Measurements from ENCODE around the gene CLNS1A.
A peak's percentile ranks its signal among the peaks of the same experiment; 100 is the strongest.
"Not testable (repeated sequence)": the region's sequence is repeated elsewhere in the genome, so short reads cannot be mapped to it uniquely, and the experiment has no call there.

Gene CLNS1A, protein sequence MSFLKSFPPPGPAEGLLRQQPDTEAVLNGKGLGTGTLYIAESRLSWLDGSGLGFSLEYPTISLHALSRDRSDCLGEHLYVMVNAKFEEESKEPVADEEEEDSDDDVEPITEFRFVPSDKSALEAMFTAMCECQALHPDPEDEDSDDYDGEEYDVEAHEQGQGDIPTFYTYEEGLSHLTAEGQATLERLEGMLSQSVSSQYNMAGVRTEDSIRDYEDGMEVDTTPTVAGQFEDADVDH

GRCh38 chr11:77637345-77638165 is at the start of gene CLNS1A:
CLNS1A (minus strand) TSS chr11:77637794; CDS start chr11:77637714, 80 bp downstream.
- peak; percentile 72 for DNase-seq

DNA sequence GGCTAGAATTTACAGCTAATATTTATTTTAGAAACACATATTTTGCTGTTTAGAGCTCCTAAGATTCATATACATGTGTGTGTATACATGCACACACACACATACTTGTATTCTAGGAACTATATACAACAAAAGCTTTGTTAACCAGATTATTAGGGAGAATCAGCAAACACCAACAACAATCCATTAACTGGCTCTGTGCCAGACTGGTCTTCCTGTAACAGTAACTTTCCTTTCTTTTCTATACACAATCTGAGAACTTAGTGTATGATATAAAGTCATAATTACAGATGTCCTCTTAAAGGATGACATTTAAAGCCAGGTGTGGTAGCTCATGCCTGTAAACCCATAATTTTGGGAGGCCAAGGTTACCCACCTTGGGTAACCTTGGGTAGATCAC is 49.5 kb upstream of the CLNS1A start:
- DNase-seq = no peak

DNA sequence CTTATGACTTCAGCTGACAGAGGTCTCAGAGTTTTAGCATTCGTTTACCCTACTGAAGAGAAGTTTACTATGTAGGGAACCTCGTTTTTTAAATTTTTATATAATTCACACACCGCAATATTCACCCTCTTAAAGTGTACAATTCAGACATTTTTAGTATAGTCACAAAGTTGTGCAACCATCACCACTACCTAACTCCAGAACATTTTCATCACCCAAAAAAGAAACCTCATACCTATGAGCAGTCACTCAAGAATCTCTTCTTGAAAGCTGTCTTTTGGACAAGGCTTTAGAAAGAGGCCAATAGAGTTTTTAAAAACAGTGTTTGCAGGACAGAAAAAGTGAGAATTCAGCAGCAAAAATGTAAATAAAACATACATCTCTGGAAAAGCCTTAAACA is 39.5 kb upstream of the CLNS1A start:
- DNase-seq = no peak

DNA sequence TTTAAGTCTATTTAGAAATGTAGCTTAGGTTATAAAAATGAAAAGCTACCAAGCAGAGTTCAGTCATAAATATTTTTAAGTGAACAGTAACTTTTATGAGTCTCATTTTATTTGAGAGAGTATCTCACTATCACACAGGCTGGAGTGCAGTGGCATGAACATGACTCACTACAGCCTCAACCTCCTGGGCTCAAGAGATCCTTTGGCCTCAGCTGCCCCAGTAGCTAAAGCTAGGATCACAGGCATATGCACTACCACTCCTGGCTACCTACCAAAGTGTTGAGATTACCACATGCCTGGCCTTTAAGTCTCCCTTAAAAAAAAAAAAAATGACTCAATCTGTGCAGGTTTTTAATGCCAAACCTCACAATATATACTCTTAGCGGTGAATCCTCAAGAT is 34.7 kb upstream of the CLNS1A start:
- no peak for DNase-seq

GRCh38 chr11:77669848-77670511 is 32.4 kb upstream of the CLNS1A start:
- no peak for DNase-seq

DNA sequence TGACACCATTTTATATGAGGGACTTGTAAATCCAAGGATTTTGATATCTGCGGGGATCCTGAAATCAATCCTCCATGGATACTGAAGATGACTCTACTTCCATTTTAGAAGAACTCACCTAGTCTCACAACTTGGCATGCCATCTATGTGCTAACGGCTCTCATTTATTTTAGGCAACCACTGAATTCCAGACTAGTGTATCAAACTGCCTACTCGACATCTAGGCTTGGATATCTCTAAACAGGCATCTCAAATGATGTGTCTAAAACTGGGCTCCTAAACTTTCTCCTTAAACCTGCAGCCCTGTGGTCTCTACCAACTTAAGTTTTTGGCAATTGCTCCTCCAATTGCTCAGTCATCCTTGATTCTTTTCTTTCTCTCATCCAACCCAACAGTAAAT is 31.2 kb upstream of the CLNS1A start:
- DNase-seq = no peak

DNA sequence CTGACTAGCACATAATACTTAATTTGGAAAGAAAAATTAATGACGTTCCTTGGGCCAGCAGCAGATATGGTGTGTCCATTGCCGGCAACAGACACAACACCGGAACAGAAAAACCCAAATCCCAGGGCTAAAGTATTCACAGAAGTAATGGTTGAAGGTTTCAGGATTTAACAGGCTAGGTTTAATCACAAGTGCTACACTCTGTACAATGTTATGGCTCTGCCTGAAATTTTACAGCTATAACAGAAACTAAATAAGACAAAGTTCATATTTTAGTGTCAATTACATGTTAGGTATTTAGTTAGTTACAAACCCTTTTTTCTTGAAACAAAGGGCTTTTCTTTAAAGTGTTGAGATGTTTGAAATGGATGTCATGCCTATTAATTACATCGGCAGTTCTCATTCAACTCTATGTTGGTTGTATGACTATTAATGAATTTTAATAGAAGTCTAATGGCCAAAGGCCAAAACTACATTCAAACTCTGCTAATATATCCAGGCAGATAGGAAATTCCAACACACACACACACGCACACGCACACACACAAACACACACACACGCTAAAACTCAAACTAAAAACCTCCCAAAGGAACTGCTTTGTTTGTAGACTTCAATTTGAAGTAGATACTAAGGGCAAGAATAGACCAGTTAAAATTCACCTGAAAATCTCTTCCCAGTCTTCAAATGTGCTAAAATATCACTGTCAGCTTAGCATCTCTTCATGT is 27.8 kb upstream of the CLNS1A start:
- no peak for DNase-seq

DNA sequence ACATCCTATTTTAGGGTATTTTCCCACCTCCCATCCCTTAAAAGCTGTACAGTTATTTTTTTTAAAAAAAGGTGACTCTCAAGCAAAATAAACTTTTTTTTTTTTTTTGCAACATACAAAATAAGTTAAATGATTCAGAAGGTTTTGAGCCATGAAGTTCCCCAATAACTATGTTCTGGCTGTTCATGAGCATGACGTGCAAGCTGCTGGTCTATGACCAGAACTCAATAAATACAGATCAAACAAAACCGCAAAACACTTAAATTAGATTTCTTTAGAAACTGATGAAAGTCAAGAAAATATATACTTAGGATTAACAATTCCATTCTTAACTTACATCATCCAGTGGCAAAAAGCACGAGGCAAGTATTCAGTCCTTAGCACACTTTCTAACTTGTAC is 24.1 kb upstream of the CLNS1A start:
- no peak for DNase-seq

DNA sequence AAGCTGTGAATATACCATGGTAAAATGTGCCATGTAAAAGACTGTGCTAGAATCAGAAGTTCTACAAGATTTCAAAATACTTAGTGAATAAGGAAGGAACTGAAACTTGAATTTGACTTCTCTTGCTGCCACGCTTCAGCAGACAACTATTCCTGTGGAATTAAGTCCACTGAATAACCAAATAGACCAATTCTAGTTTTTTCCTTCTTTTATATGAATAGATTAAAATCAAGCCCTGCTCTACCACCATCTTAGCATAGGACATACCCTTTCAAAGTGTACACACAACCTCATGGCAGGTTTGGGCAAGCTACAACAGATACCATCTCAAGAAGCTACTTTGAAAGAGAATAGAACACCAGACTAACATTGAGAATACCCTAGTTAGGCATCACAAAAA is 23.4 kb upstream of the CLNS1A start:
- no peak for DNase-seq

DNA sequence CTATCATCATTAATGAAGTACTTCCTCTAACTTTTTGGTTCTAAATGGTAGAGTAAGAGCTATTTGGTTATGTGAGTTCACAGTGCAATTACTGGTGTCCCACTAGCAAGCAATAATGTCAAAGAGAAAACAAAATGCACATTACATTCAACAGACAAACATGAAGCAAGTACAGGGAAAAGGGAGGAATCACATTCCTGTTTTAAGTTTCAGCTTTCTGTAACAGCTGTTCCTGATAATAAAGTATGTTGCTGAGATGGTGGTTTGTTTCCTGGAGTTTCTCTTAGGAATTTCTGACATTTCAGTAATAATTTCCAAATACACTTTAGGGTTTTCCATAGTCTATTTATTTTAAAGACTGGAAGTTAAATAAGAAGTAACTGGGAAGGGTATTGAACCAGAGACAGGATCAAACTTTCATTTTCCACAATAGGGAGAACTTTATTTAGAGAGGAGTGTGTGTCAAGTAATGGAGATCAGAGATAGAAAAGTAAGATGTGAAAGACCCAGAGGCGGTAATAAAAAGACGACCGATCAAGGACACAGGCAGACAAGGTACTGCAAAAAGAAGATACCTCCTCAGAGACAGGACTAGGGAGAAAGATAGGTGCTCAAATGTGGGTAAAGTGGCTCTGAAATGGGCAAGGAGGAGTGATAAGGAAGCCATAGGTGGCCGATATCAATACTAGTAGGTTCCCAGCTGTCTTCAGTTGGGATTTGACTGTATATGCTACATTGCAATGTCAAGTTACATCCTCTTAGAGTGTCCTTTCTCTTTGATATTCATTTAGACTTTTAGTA is 20.8 kb upstream of the CLNS1A start:
- no peak for DNase-seq

DNA sequence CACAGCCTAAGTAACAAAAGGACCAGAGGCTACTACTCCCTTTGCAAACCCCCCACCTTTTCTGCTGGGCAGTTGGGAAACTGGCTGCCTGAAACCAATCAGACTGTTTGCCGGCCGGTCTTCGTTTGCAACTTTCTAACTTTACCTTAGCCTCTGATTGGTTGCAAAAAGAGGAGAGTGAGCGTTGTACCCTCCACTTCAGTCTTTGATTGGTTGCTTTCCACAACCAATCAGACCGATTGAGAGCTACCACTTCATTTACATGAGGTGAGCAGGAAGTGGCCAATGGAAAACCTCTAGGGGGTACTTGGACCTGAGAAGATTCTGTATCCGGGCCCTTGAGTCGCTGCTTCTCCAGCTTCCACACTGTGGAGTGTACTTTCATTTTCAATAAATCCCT is 18.8 kb upstream of the CLNS1A start:
- DNase-seq = no peak

- no peak for DNase-seq
Measured at GRCh38 chr11:77654770-77655434, 17.3 kb upstream of the CLNS1A start.

DNA sequence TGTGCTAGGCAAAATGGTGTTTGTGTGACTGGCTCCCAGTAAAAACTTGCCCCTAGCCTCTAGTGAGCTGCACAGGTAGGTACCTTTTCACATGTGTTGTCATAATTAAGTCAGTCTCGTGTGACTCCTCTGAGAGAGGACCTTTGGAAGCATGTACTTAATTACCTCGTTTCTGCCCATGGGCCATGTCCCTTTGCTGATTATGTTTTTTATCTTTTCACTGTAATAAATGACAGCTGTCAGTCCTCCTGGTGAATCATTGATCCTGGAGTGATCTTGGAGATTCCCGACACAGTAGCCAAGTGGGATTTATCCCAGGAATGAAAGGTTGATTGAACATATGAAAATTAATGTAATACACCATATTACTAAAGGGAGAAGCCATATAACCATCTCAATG is 12.5 kb upstream of the CLNS1A start:
- no peak for DNase-seq

DNA sequence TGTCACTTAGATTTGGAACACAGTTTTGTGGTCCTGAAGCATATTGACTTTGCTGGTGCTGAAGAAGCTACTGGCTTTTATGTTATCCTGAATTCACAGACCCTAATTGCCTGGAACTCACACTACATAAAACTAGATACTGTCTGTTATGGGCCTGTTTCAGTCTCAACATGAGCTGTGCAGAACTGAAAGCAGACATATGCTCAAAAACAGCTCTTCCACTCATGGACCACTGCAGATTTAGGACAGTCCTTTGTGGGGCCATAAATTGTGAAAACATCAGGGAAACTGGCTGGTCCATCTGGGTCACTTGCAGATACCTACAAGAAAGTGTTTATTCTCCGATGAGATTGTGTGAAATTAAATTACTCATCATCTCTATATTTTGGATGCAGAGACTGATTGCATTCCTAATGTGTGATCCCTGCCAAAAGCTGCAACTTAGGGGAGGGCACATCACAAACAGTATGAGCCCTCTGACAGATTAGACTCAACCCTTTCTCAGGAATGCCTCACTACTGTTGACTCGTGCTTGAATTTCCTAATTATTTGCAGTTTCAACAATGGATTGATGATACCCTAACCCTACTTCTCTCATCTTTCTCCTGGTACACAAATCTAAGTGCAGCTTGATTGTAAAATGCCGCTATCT is 10.2 kb upstream of the CLNS1A start:
- no peak for DNase-seq

GRCh38 chr11:77644887-77645286 is 7.3 kb upstream of the CLNS1A start:
- no peak for DNase-seq

DNA sequence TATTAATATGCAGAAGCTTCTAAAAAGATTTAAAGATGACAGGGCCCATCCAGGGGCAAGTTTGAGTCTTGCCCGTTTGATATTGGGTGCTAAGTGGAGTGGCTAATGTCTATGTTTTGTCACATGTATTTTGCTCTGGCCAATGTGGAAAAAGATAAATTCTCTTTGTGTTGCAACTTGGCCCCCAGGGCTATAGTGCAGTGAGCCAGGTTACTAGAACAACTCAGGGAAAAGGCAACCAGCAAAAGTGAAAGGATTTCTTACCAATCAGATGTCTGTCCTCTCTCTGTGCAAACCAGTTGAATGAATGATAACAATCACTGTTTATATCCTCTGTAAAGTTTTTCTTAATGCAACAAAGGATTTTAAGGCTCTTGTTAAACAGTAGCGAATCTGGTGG is 4.6 kb upstream of the CLNS1A start:
- DNase-seq = no peak

DNA sequence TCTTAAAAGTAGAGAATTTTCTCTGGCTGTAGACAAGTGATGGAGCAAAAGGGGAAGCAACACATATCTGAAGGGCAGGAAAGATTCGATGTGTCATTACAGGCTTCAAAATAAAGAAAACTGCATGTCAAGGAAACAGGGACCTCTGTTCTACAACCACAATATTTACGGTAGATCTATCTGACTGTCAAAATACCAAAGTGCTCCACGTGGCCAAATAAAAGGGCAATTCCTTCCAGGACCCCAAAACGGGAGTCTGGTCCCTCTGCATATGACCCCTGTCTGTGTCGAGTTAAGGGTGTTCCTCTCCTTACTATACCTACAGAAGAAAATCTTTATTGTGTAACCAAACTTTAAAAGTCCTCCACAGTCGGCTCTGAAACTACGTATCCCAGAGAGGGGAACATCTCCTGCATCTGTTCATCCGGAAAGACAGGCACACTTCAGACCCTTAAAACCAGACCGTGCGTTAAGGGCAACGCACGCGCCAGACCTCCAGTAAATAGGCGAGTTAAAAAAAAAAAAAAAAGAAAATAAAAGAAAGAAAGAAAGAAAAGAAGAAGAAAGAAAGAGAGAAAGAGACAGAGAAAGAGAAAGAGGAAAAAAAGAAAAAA is 756 bp downstream of the CLNS1A start:
- no peak for DNase-seq

- not testable (repeated sequence) for DNase-seq
Measured at GRCh38 chr11:77633926-77634325, 3.7 kb downstream of the CLNS1A start.

GRCh38 chr11:77630157-77630710 is 7.4 kb downstream of the CLNS1A start:
- DNase-seq = no peak

DNA sequence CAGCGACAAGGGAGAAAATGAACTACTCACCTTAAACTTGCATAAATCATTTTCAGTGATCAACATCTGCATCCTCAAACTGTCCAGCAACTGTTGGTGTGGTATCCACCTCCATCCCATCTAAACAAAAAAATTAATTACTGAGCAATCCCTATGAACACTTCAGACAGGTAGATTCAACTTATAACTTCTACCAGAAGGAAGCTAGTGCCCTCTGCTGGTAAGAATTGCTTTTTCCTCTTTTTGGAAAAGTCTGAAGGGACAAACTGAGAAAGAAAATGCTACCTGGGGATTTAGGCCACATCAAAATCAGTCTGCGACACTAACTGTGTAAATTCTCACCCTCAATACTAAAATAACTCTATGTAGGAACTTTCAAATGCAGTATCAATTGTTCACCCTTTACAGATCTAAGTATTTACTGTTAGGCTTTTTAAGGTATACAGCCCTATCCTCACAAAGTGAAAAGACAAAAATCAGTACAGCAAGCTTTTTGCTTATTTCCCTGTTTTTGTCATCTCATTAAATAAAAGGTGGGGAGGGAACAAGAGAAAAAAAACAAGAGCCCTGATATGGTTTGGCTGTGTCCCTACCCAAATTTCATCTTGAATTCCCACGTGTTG is 17.9 kb downstream of the CLNS1A start:
- DNase-seq = no peak
